Measurements from ENCODE around the gene GRM7.
"Not testable (repeated sequence)": the region's sequence is repeated elsewhere in the genome, so short reads cannot be mapped to it uniquely, and the experiment has no call there.

Gene GRM7

GRCh38 chr3:6867269-6867668 lies 6.4 kb downstream of the GRM7 start:
- peaks cover 9 to 12% of the 10 kb centered on the region in 2 donors for H3K27me3 ChIP-seq (ENCODE audit: control insufficient read depth in 1 of 2, insufficient read depth in 2 of 2, low read length in 2 of 2)

GRCh38 chr3:6878731-6879130 lies 17.8 kb downstream of the GRM7 start:
- H3K9me3 ChIP-seq (ENCODE audit: low read length), result no peaks in the 10 kb centered on the region
- no peak overlapping the region for H3K27ac ChIP-seq (ENCODE audit: low read depth, low read length)
- no peak overlapping the region for H3K4me3 ChIP-seq (ENCODE audit: low read depth in 1 of 2, low read length in 2 of 2)
- no peaks in the 10 kb centered on the region for H3K36me3 ChIP-seq (ENCODE audit: insufficient read depth, low read length)
- no peak overlapping the region for H3K9ac ChIP-seq (ENCODE audit: low read length)
- H3K27me3 ChIP-seq (ENCODE audit: control insufficient read depth in 1 of 2, insufficient read depth in 2 of 2, low read length in 2 of 2), result no peaks in the 10 kb centered on the region
- no peaks in the 10 kb centered on the region for H3K4me1 ChIP-seq (ENCODE audit: insufficient read depth, low read length)

More at GRCh38 chr3:6867269-6867668, 6.4 kb downstream of the GRM7 start:
- Histone ChIP-seq H3K27ac (ENCODE audit: low read depth, low read length) (no peak overlapping the region), H3K9ac (ENCODE audit: low read length) (no peak overlapping the region), H3K4me1 (ENCODE audit: insufficient read depth, low read length) (no peaks in the 10 kb centered on the region), H3K4me3 (ENCODE audit: low read depth in 1 of 2, low read length in 2 of 2) (no peak overlapping the region), H3K9me3 (ENCODE audit: low read length) (no peaks in the 10 kb centered on the region), H3K36me3 (ENCODE audit: insufficient read depth, low read length) (no peaks in the 10 kb centered on the region)

- Histone ChIP-seq H3K9ac (ENCODE audit: low read length) (no peak overlapping the region), H3K4me1 (ENCODE audit: insufficient read depth, low read length) (no peaks in the 10 kb centered on the region), H3K36me3 (ENCODE audit: insufficient read depth, low read length) (no peaks in the 10 kb centered on the region), H3K9me3 (ENCODE audit: low read length) (no peaks in the 10 kb centered on the region), H3K27me3 (ENCODE audit: control insufficient read depth in 1 of 2, insufficient read depth in 2 of 2, low read length in 2 of 2) (no peaks in the 10 kb centered on the region), H3K27ac (ENCODE audit: low read depth, low read length) (no peak overlapping the region), H3K4me3 (ENCODE audit: low read depth in 1 of 2, low read length in 2 of 2) (no peak overlapping the region)
These were observed 51.3 kb downstream of the GRM7 start for GRCh38 chr3:6912240-6912639.

- H3K9me3 ChIP-seq (ENCODE audit: low read length), result no peaks in the 10 kb centered on the region
- no peak overlapping the region for H3K9ac ChIP-seq (ENCODE audit: low read length)
- no peak overlapping the region for H3K27ac ChIP-seq (ENCODE audit: low read depth, low read length)
- H3K27me3 ChIP-seq (ENCODE audit: control insufficient read depth in 1 of 2, insufficient read depth in 2 of 2, low read length in 2 of 2), result no peaks in the 10 kb centered on the region
- no peaks in the 10 kb centered on the region for H3K36me3 ChIP-seq (ENCODE audit: insufficient read depth, low read length)
- no peaks in the 10 kb centered on the region for H3K4me1 ChIP-seq (ENCODE audit: insufficient read depth, low read length)
- no peak overlapping the region for H3K4me3 ChIP-seq (ENCODE audit: low read depth in 1 of 2, low read length in 2 of 2)
These were observed 55.0 kb downstream of the GRM7 start for GRCh38 chr3:6915898-6916297.

GRCh38 chr3:6921066-6921465 lies 60.2 kb downstream of the GRM7 start:
- H3K27me3 ChIP-seq (ENCODE audit: control insufficient read depth in 1 of 2, insufficient read depth in 2 of 2, low read length in 2 of 2), result no peaks in the 10 kb centered on the region
- H3K4me3 ChIP-seq (ENCODE audit: low read depth in 1 of 2, low read length in 2 of 2), result no peak overlapping the region
- H3K4me1 ChIP-seq (ENCODE audit: insufficient read depth, low read length), result no peaks in the 10 kb centered on the region
- no peak overlapping the region for H3K9ac ChIP-seq (ENCODE audit: low read length)
- H3K9me3 ChIP-seq (ENCODE audit: low read length), result no peaks in the 10 kb centered on the region
- no peaks in the 10 kb centered on the region for H3K36me3 ChIP-seq (ENCODE audit: insufficient read depth, low read length)
- H3K27ac ChIP-seq (ENCODE audit: low read depth, low read length), result no peak overlapping the region

- H3K27ac ChIP-seq (ENCODE audit: low read depth, low read length), result no peak overlapping the region
- H3K9me3 ChIP-seq (ENCODE audit: low read length), result no peaks in the 10 kb centered on the region
- H3K4me3 ChIP-seq (ENCODE audit: low read depth in 1 of 2, low read length in 2 of 2), result no peak overlapping the region
These were observed 61.0 kb downstream of the GRM7 start for GRCh38 chr3:6921876-6922275.

GRCh38 chr3:6928064-6928463 lies 67.1 kb downstream of the GRM7 start:
- H3K4me1 ChIP-seq (ENCODE audit: insufficient read depth, low read length), result no peaks in the 10 kb centered on the region
- no peak overlapping the region for H3K4me3 ChIP-seq (ENCODE audit: low read depth in 1 of 2, low read length in 2 of 2)
- no peaks in the 10 kb centered on the region for H3K36me3 ChIP-seq (ENCODE audit: insufficient read depth, low read length)
- H3K27me3 ChIP-seq (ENCODE audit: control insufficient read depth in 1 of 2, insufficient read depth in 2 of 2, low read length in 2 of 2), result no peaks in the 10 kb centered on the region
- no peak overlapping the region for H3K9ac ChIP-seq (ENCODE audit: low read length)
- H3K27ac ChIP-seq (ENCODE audit: low read depth, low read length), result no peak overlapping the region
- H3K9me3 ChIP-seq (ENCODE audit: low read length), result no peaks in the 10 kb centered on the region

More at GRCh38 chr3:6921876-6922275, 61.0 kb downstream of the GRM7 start:
- no peaks in the 10 kb centered on the region for H3K27me3 ChIP-seq (ENCODE audit: control insufficient read depth in 1 of 2, insufficient read depth in 2 of 2, low read length in 2 of 2)
- no peaks in the 10 kb centered on the region for H3K4me1 ChIP-seq (ENCODE audit: insufficient read depth, low read length)
- H3K36me3 ChIP-seq (ENCODE audit: insufficient read depth, low read length), result no peaks in the 10 kb centered on the region
- H3K9ac ChIP-seq (ENCODE audit: low read length), result no peak overlapping the region

- Histone ChIP-seq H3K4me3 (ENCODE audit: low read depth in 1 of 2, low read length in 2 of 2) (no peak overlapping the region), H3K36me3 (ENCODE audit: insufficient read depth, low read length) (no peaks in the 10 kb centered on the region)
These were observed 69.0 kb downstream of the GRM7 start for GRCh38 chr3:6929918-6930317.

GRCh38 chr3:6935418-6935817 lies 74.5 kb downstream of the GRM7 start:
- H3K36me3 ChIP-seq (ENCODE audit: insufficient read depth, low read length); H3K4me3 ChIP-seq (ENCODE audit: low read depth in 1 of 2, low read length in 2 of 2); H3K9me3 ChIP-seq (ENCODE audit: low read length); H3K27ac ChIP-seq (ENCODE audit: low read depth, low read length); H3K9ac ChIP-seq (ENCODE audit: low read length); H3K4me1 ChIP-seq (ENCODE audit: insufficient read depth, low read length); H3K27me3 ChIP-seq (ENCODE audit: control insufficient read depth in 1 of 2, insufficient read depth in 2 of 2, low read length in 2 of 2): not testable (repeated sequence)

More at GRCh38 chr3:6929918-6930317, 69.0 kb downstream of the GRM7 start:
- no peak overlapping the region for H3K27ac ChIP-seq (ENCODE audit: low read depth, low read length)
- no peaks in the 10 kb centered on the region for H3K27me3 ChIP-seq (ENCODE audit: control insufficient read depth in 1 of 2, insufficient read depth in 2 of 2, low read length in 2 of 2)
- H3K4me1 ChIP-seq (ENCODE audit: insufficient read depth, low read length), result no peaks in the 10 kb centered on the region
- no peak overlapping the region for H3K9ac ChIP-seq (ENCODE audit: low read length)
- no peaks in the 10 kb centered on the region for H3K9me3 ChIP-seq (ENCODE audit: low read length)

GRCh38 chr3:6935970-6936369 lies 75.1 kb downstream of the GRM7 start:
- H3K4me1 ChIP-seq (ENCODE audit: insufficient read depth, low read length), result no peaks in the 10 kb centered on the region
- no peaks in the 10 kb centered on the region for H3K9me3 ChIP-seq (ENCODE audit: low read length)
- no peak overlapping the region for H3K9ac ChIP-seq (ENCODE audit: low read length)
- no peak overlapping the region for H3K4me3 ChIP-seq (ENCODE audit: low read depth in 1 of 2, low read length in 2 of 2)
- H3K36me3 ChIP-seq (ENCODE audit: insufficient read depth, low read length), result no peaks in the 10 kb centered on the region
- H3K27me3 ChIP-seq (ENCODE audit: control insufficient read depth in 1 of 2, insufficient read depth in 2 of 2, low read length in 2 of 2), result no peaks in the 10 kb centered on the region
- no peak overlapping the region for H3K27ac ChIP-seq (ENCODE audit: low read depth, low read length)

GRCh38 chr3:6962801-6963200 lies 101.9 kb downstream of the GRM7 start:
- Histone ChIP-seq H3K36me3 (ENCODE audit: insufficient read depth, low read length) (no peaks in the 10 kb centered on the region), H3K4me3 (ENCODE audit: low read depth in 1 of 2, low read length in 2 of 2) (no peak overlapping the region)

GRCh38 chr3:6965881-6966280 lies 105.0 kb downstream of the GRM7 start:
- no peak overlapping the region for H3K27ac ChIP-seq (ENCODE audit: low read depth, low read length)
- H3K9me3 ChIP-seq (ENCODE audit: low read length), result no peaks in the 10 kb centered on the region
- H3K4me1 ChIP-seq (ENCODE audit: insufficient read depth, low read length), result no peaks in the 10 kb centered on the region
- H3K36me3 ChIP-seq (ENCODE audit: insufficient read depth, low read length), result no peaks in the 10 kb centered on the region
- no peaks in the 10 kb centered on the region for H3K27me3 ChIP-seq (ENCODE audit: control insufficient read depth in 1 of 2, insufficient read depth in 2 of 2, low read length in 2 of 2)
- H3K4me3 ChIP-seq (ENCODE audit: low read depth in 1 of 2, low read length in 2 of 2), result no peak overlapping the region
- no peak overlapping the region for H3K9ac ChIP-seq (ENCODE audit: low read length)

More at GRCh38 chr3:6962801-6963200, 101.9 kb downstream of the GRM7 start:
- H3K27me3 ChIP-seq (ENCODE audit: control insufficient read depth in 1 of 2, insufficient read depth in 2 of 2, low read length in 2 of 2), result no peaks in the 10 kb centered on the region
- H3K9me3 ChIP-seq (ENCODE audit: low read length), result no peaks in the 10 kb centered on the region
- H3K9ac ChIP-seq (ENCODE audit: low read length), result no peak overlapping the region
- no peak overlapping the region for H3K27ac ChIP-seq (ENCODE audit: low read depth, low read length)
- H3K4me1 ChIP-seq (ENCODE audit: insufficient read depth, low read length), result no peaks in the 10 kb centered on the region
